ENCODE data around the gene KIAA1217.

Gene KIAA1217

GRCh38 chr10:24414597-24414996 is 205.7 kb downstream of the KIAA1217 start:
- Histone ChIP-seq H3K27ac (ENCODE audit: low read depth, low read length, poor library complexity, severe bottlenecking) (no peak overlapping the region), H3K4me3 (ENCODE audit: low read depth, low read length, poor library complexity, severe bottlenecking) (no peak overlapping the region), H4K20me1 (ENCODE audit: insufficient read depth, low read length) (no peaks in the 10 kb centered on the region), H2AFZ (ENCODE audit: low read length) (no peak overlapping the region), H3K9me3 (ENCODE audit: low read length) (no peaks in the 10 kb centered on the region), H3K4me1 (ENCODE audit: insufficient read depth, low read length, severe bottlenecking) (no peaks in the 10 kb centered on the region), H3K9ac (ENCODE audit: low read length) (no peak overlapping the region), H3K27me3 (ENCODE audit: insufficient read depth, low read length) (no peaks in the 10 kb centered on the region; the same call in 1 of the 2 replicates), H3K4me2 (ENCODE audit: low read length) (no peak overlapping the region), H3K9me2 (ENCODE audit: low read depth, low read length) (no peaks in the 10 kb centered on the region), H3K79me2 (ENCODE audit: insufficient read depth, low read length) (no peaks in the 10 kb centered on the region), H3F3A (ENCODE audit: insufficient read depth, low read length) (no peaks in the 10 kb centered on the region), H3K36me3 (ENCODE audit: insufficient read depth, low read length) (no peaks in the 10 kb centered on the region)
- TF ChIP-seq CTCF (IDR thresholded peaks at IDR 0.05; ENCODE audit: low read length) (no peak), EZH2 (IDR thresholded peaks at IDR 0.05; ENCODE audit: borderline replicate concordance, low read length) (no peak)

- Histone ChIP-seq H4K20me1 (ENCODE audit: insufficient read depth, low read length) (no peaks in the 10 kb centered on the region), H3K9ac (ENCODE audit: low read length) (no peak overlapping the region), H3K4me1 (ENCODE audit: insufficient read depth, low read length, severe bottlenecking) (no peaks in the 10 kb centered on the region), H2AFZ (ENCODE audit: low read length) (no peak overlapping the region), H3K4me2 (ENCODE audit: low read length) (no peak overlapping the region), H3K79me2 (ENCODE audit: insufficient read depth, low read length) (no peaks in the 10 kb centered on the region), H3K9me2 (ENCODE audit: low read depth, low read length) (no peaks in the 10 kb centered on the region), H3K27me3 (ENCODE audit: insufficient read depth, low read length) (no peaks in the 10 kb centered on the region; the same call in 1 of the 2 replicates), H3K36me3 (ENCODE audit: insufficient read depth, low read length) (no peaks in the 10 kb centered on the region), H3K27ac (ENCODE audit: low read depth, low read length, poor library complexity, severe bottlenecking) (no peak overlapping the region), H3K4me3 (ENCODE audit: low read depth, low read length, poor library complexity, severe bottlenecking) (no peak overlapping the region), H3K9me3 (ENCODE audit: low read length) (no peaks in the 10 kb centered on the region), H3F3A (ENCODE audit: insufficient read depth, low read length) (no peaks in the 10 kb centered on the region)
- TF ChIP-seq EZH2 (IDR thresholded peaks at IDR 0.05; ENCODE audit: borderline replicate concordance, low read length): no peak
- TF ChIP-seq CTCF (IDR thresholded peaks at IDR 0.05; ENCODE audit: low read length): no peak
Measured at GRCh38 chr10:24415455-24416125, 206.7 kb downstream of the KIAA1217 start.

- Histone ChIP-seq H3K9me3 (ENCODE audit: low read length) (no peaks in the 10 kb centered on the region), H3K4me2 (ENCODE audit: low read length) (no peak overlapping the region), H2AFZ (ENCODE audit: low read length) (no peak overlapping the region), H3K9me2 (ENCODE audit: low read depth, low read length) (no peaks in the 10 kb centered on the region), H4K20me1 (ENCODE audit: insufficient read depth, low read length) (no peaks in the 10 kb centered on the region), H3K9ac (ENCODE audit: low read length) (no peak overlapping the region), H3K36me3 (ENCODE audit: insufficient read depth, low read length) (no peaks in the 10 kb centered on the region), H3K27ac (ENCODE audit: low read depth, low read length, poor library complexity, severe bottlenecking) (no peak overlapping the region), H3K4me3 (ENCODE audit: low read depth, low read length, poor library complexity, severe bottlenecking) (no peak overlapping the region), H3K79me2 (ENCODE audit: insufficient read depth, low read length) (no peaks in the 10 kb centered on the region), H3K27me3 (ENCODE audit: insufficient read depth, low read length) (no peaks in the 10 kb centered on the region; the same call in 1 of the 2 replicates), H3F3A (ENCODE audit: insufficient read depth, low read length) (no peaks in the 10 kb centered on the region), H3K4me1 (ENCODE audit: insufficient read depth, low read length, severe bottlenecking) (no peaks in the 10 kb centered on the region)
- TF ChIP-seq EZH2 (IDR thresholded peaks at IDR 0.05; ENCODE audit: borderline replicate concordance, low read length): no peak
- no peak for TF ChIP-seq CTCF (IDR thresholded peaks at IDR 0.05; ENCODE audit: low read length)
Measured at GRCh38 chr10:24416248-24416647, 207.3 kb downstream of the KIAA1217 start.
